ENCODE data around the gene SLC25A51.
"Not testable (repeated sequence)": the region's sequence is repeated elsewhere in the genome, so short reads cannot be mapped to it uniquely, and the experiment has no call there.

Gene SLC25A51

GRCh38 chr9:37902131-37902530 lies 1.8 kb downstream of the SLC25A51 start:
- no peak for DNase-seq

GRCh38 chr9:37899041-37899440 lies 4.9 kb downstream of the SLC25A51 start:
- no peak for DNase-seq

- no peak for DNase-seq
Observed at GRCh38 chr9:37897665-37898064, 6.3 kb downstream of the SLC25A51 start.

DNA sequence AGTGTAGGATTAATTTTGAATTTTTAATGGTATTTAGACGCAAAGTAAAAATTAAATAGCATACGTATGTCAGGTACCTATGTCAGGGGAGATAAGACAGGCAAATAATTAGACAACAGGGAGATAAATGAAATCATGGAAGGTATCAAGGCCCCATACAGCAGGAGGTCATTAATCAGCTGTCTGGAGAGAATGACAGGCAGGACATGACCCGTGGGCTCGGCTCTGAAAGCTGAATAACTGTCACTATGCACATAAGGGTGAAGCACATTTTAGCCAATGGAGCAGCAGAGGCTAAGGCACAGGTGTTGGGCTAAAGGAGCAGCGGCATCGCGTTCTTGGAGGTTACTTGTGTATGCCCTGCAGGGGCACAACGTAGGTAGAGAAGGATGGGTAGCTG lies 11.9 kb downstream of the SLC25A51 start:
- no peak for DNase-seq

GRCh38 chr9:37891042-37891441 lies 12.9 kb downstream of the SLC25A51 start:
- not testable (repeated sequence) for DNase-seq

DNA sequence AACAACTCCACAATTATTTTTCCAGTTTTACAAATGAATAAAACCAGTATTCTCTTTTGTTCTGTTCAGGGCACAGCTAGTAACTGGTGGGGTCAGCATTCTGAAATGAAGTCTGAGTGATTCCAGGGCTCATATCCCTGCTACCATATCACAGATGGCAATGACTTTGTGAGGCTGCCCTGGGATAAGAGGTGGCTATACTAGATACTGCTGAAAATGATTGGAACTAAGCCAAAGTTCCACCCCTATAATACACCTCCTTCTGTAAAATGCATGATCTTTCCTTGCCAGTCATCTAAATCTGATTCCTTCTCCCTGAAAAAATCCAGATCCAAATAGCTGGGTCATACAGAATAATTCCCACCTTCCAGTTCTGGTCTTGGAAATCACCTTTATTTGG lies 14.4 kb downstream of the SLC25A51 start:
- no peak for DNase-seq

DNA sequence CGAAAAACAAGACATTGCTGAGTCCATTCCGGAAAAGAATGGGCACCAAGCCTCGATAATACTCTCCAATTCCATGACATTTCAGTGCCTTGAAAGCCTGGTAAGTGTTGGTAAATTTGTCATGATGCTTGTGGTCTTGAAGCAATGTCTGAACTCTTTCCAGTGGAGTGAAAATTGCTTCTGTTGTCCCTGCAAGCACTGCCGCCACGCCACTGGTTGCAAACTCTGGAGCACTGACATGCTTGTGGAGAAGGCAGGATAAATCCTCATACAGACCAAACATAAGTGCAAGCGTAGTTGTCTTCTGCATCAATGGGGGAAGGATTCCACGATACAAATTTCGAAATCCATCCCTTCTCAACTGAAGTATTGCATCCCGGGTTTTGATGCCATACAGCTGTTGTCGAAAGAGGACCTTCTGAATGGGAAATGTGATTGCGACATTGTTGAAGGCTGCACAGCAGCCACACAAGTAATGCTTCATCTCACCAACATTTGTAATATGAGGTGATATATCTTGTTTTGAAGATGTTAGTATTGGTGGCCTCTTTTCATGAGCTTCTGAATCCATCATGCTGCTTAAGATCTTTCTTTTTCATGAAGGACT lies 15.8 kb downstream of the SLC25A51 start:
- DNase-seq = not testable (repeated sequence)

GRCh38 chr9:37880916-37881479 lies 22.9 kb downstream of the SLC25A51 start:
- DNase-seq = no peak

GRCh38 chr9:37876376-37876775 lies 27.6 kb downstream of the SLC25A51 start:
- no peak for DNase-seq

DNA sequence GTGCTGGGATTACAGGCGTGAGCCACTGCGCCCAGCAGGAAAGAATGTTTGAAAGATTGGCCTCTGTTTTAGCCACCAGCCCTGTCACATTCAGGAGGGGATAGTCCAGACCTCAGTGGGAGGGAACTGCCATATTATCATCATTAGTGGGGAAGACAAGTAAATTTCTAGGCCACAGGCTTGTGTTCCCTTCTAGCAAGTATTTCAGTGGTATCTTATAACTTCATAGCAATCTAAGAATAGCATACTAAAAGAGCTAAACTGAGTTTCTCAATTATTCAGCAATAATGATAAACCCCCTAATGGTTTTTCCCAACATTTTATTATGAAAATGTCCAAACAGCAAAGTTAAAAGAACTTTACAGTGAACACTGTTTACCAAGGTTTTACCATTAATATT lies 30.0 kb downstream of the SLC25A51 start:
- DNase-seq = no peak

DNA sequence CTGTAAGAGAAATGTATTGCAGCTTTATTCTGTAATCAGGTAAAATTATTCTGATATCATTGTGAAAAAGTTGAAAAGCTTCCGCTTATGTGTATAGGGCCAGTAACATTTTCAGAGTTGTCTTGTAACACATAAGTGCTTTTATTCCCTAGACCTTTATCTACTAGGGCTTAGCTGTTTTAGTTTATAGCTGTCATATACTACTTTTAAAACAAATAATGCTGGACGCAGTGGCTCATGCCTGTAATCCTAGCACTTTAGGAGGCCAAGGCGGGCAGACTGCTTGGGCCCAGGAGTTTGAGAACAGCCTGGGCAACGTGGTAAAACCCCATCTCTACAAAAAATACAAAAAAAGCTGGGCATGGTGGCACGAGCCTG lies 33.1 kb downstream of the SLC25A51 start:
- no peak for DNase-seq

GRCh38 chr9:37870081-37870798 lies 33.7 kb downstream of the SLC25A51 start:
- no peak for DNase-seq

DNA sequence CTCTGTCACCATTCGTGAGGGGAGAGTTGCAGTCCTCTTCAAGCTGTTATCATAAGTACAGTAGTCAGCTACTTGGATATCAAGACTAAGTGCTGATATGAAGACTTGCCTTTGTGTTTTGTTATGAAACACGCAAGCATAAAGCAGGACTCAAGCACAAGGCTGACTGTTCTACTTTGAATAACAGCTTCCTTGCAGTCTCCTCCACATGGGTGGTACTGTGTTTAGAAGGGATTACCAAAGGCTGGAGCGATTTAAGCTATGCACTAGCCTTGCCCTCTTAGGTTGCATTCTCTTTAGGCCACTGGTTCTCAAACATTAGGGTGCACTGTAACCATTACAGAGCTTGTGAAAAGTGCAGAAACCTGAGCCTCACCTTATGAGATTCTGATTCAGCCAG lies 41.4 kb downstream of the SLC25A51 start:
- no peak for DNase-seq

GRCh38 chr9:37859043-37859442 lies 44.9 kb downstream of the SLC25A51 start:
- no peak for DNase-seq

DNA sequence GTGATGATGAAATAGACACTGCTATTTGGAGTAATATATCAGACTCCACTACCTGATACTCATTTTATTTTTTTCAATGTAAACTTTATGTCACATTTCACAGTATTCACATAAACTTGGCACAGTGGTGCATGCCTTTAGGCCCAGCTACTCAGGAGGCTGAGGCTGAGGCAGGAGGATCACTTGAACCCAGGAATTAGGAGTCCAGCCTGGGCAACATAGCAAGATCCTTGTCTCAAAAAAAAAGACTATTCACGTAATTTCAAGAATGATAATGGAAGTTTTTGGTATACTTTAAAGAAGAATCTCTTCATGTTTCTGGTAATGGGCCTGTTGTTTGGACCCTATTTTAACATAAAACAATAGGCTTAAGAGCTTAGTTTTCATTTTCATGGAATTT lies 47.4 kb downstream of the SLC25A51 start:
- DNase-seq = no peak

GRCh38 chr9:37852222-37852621 lies 51.7 kb downstream of the SLC25A51 start:
- no peak for DNase-seq

DNA sequence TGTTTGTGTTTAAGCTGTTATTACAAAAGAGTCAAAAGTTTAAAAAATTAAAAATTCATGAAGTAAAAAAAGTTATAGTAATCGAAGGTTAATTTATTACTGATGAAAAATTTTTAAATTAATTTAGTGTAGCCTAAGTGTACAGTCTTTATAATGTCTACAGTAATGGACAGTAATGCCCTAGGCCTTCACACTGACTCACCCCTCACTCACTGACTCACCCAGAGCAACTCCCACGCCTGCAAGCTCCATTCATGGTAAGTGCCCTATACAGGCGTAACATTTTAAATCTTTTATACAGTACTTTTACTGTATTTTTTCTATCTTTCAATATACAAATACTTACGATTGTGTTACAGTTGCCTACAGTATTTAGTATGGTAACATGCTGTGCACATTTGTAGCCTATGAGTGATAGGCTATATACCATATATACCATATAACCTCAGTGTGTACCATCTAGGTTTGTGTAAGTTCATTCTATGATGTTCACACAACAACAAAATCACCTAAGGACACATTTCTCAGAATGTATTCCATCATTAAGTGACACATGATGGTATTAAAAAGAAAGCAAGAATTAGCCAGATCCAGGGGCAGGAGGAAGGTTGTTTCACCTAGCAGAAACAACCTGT lies 63.2 kb downstream of the SLC25A51 start:
- no peak for DNase-seq

GRCh38 chr9:37839496-37840461 lies 64.1 kb downstream of the SLC25A51 start:
- no peak for DNase-seq
